ENCODE results near the gene BCAR1. TPM values are rescaled to one million over a fixed set of nuclear protein-coding genes. Genes with fewer than 3 reads are reported as not detected.

The BCAR1 gene
- total and polyA plus RNA-seq, 12 donors, result 54.6 to 85.2 (median 71.3) TPM

DNA sequence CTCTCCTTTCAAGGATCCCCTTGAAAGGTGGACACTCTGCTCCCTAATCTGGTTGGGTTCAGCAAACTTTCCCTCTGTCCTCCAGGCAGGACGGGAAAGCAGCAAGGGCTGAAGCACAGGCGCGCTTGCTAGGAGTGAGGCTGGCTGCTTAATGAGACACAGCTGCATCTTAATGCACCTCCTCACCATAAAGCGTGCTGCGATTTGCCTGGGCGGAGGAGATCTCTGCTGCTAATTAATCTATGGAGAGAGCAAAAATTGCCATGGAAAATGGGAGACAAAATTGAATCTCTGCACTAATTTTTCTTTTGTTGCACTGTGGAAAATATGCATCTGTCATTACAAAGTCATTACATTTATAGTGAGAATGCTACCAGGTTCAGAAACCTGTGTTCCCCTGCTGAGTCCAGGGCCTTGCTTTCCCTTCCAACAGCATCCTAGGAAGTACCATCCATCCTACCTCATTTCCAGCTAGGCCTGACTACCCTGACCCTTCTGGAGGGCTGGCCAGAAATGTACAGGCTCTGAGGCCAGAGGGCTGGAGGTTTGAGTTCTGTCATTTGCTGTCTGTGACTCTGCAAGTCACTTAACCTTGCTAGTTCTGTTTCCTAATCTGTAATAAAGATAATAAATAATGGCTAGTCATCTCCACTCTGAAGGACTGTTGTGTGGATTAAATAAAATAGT is 43.5 kb upstream of the BCAR1 start:
- H3K4me3 ChIP-seq, result no peak overlapping the region
- no peak for DNase-seq
- 97 to 98% methylated on average over 6 of the region's 6 CpGs for WGBS, 2 donors
- H3K4me1 ChIP-seq, result peaks cover 7 to 26% (median 11%) of the 10 kb centered on the region in 9 donors
- H3K9me3 ChIP-seq, result no peaks in the 10 kb centered on the region
- H3K27me3 ChIP-seq, result peaks cover 0 to 4% (median 0%) of the 10 kb centered on the region in 7 donors
- peak overlapping the region in 1 of 10 donors; percentile 59 for H3K27ac ChIP-seq
- intact Hi-C loops (cut with DNase I), result loop anchor here in 1 of 10 donors (5.0 kb wide), 1 partner anchor 38 kb away; no protein-coding TSS in a partner anchor
- no peak for ATAC-seq
- no peak for TF ChIP-seq CTCF (IDR thresholded peaks at IDR 0.05)
- H3K36me3 ChIP-seq, result peaks cover 0 to 77% (median 12%) of the 10 kb centered on the region in 9 donors

DNA sequence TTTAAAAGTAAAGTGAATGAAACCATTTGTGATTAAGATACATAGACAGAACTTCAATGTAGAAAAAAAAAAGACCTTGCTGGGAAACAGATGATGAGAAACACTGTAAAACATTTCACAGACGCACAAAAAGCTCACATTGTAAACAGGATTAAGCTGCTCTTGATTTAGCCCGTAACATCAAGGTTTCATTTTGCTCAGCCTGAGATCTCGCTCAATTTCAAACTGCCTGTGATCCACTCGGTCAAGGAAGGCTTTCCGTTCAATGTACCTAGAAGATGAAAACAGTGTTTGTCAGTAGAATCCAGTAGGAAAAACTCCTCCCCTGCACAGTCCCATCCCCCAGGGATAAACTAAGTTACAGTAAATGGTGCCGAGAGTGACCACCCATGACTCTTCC is 42.3 kb upstream of the BCAR1 start:
- ATAC-seq (no peak), DNase-seq (no peak)
- Histone ChIP-seq H3K27me3 (peaks cover 0 to 9% (median 0%) of the 10 kb centered on the region in 7 donors), H3K4me3 (no peak overlapping the region), H3K36me3 (peaks cover 0 to 68% (median 12%) of the 10 kb centered on the region in 9 donors), H3K4me1 (peaks cover 7 to 38% (median 23%) of the 10 kb centered on the region in 9 donors), H3K9me3 (no peaks in the 10 kb centered on the region), H3K27ac (no peak overlapping the region)
- intact Hi-C loops (cut with DNase I), result no loop called here
- no peak for TF ChIP-seq CTCF (IDR thresholded peaks at IDR 0.05)
- 93 to 96% methylated on average over 6 of the region's 6 CpGs for WGBS, 2 donors

- no peak for DNase-seq
- Histone ChIP-seq H3K4me3 (no peak overlapping the region), H3K27me3 (peaks cover 0 to 9% (median 0%) of the 10 kb centered on the region in 7 donors), H3K4me1 (peaks cover 7 to 43% (median 28%) of the 10 kb centered on the region in 9 donors), H3K9me3 (no peaks in the 10 kb centered on the region), H3K27ac (no peak overlapping the region), H3K36me3 (peaks cover 0 to 64% (median 12%) of the 10 kb centered on the region in 9 donors)
- no peak for TF ChIP-seq CTCF (IDR thresholded peaks at IDR 0.05)
- 90 to 94% methylated on average over 4 of the region's 4 CpGs for WGBS, 2 donors
- intact Hi-C loops (cut with DNase I), result no loop called here
- ATAC-seq, result no peak
These were observed 41.7 kb upstream of the BCAR1 start for GRCh38 chr16:75293173-75293572.

DNA sequence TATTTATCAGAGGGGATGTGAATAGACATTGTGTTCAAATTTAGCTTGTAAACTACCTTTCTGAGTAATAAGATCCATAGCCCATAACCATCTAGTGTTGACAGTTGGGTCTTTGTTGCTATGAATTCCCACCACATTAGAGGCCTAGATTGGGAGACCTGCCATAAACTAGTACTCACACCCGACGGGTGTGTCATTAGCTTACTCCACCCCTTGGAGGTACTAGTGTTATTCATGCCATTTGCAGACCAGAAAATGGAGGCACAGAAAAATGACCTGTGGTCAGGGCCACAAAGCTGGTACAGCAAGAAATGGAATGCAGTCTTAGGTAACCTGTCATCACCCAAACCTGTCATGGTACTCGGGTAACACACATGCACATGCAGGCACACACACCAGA is 41.3 kb upstream of the BCAR1 start:
- no peak for ATAC-seq
- Histone ChIP-seq H3K36me3 (peaks cover 0 to 62% (median 12%) of the 10 kb centered on the region in 9 donors), H3K27me3 (peaks cover 0 to 9% (median 0%) of the 10 kb centered on the region in 7 donors), H3K4me1 (peaks cover 7 to 46% (median 33%) of the 10 kb centered on the region in 9 donors), H3K9me3 (no peaks in the 10 kb centered on the region), H3K27ac (no peak overlapping the region), H3K4me3 (no peak overlapping the region)
- WGBS, 2 donors, result 58 to 78% methylated on average over 3 of the region's 3 CpGs
- no peak for TF ChIP-seq CTCF (IDR thresholded peaks at IDR 0.05)
- intact Hi-C loops (cut with DNase I), result no loop called here
- DNase-seq, result no peak
